Right forelimb (tissue), 1 donor: ENCODE measurements around the gene SPATA33.

ENCODE experiments used
- DNase-seq: peaks from one replicate; pipeline ENCODE4 v3.0.0-alpha.2; 2018

Gene SPATA33

GRCh38 chr16:89711601-89712273 lies 54.1 kb downstream of the SPATA33 start:
- DNase-seq, result no peak

GRCh38 chr16:89712274-89712781 lies 54.7 kb downstream of the SPATA33 start:
- DNase-seq, result no peak

GRCh38 chr16:89716493-89716892 lies 58.9 kb downstream of the SPATA33 start:
- DNase-seq, result no peak

- no peak for DNase-seq
Measured at GRCh38 chr16:89716916-89717687, 59.5 kb downstream of the SPATA33 start.

GRCh38 chr16:89717688-89718505 lies 60.3 kb downstream of the SPATA33 start:
- DNase-seq, result no peak
